GM21528 (cell line): ENCODE measurements around the gene EFEMP2.

ENCODE experiments used
- ATAC-seq: cut with Tn5 transposase; IDR thresholded peaks from one replicate; pipeline ENCODE4 v1.9.1; 2021; ENCODE audit warnings: mild to moderate bottlenecking, moderate library complexity; ENCODE audit not compliant: unreplicated experiment, low FRiP score

Gene EFEMP2

GRCh38 chr11:65867284-65868071 is 5.1 kb downstream of the EFEMP2 start:
- ATAC-seq = no peak

DNA sequence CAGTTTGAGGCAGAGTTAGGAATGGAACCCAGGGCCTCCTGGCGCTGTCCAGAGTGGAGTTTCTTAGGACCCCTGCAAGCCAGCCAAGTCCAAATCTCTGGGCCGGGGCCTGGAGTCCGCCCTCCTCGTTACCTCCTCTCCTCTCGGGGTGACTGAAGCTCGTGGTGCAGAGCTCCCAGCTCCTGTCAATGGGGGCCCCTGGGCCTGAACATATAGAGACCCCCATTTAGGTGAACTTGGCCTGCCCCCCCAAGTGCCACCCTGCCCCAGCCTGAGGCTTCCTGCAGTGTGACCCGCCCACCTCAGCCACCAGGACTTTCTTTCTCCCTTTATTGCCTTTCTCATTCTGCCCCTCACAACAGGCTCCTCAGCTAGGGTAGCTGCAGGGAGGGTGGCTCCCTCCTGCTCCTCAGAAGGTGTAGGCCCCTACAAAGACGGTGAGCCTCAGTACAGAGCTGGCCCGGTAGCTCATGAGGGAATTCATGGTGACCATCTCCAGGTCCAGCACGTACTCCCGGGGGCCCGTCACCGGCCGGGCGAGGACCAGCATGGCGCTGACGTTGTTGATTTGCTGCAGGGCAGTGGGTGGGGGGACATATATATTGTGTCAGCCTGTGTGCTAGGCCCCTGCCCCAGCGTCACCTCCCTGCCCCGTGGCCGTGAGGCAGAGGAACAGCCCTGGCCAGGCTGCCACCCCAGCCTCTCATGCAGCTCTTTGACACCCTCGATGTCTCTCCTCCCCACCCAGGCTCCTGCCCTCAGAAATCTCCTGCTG is 5.9 kb downstream of the EFEMP2 start:
- ATAC-seq = no peak

- ATAC-seq = no peak
Observed at GRCh38 chr11:65865550-65866172, 6.9 kb downstream of the EFEMP2 start.

- ATAC-seq = no peak
Observed at GRCh38 chr11:65864706-65865471, 7.7 kb downstream of the EFEMP2 start.

- no peak for ATAC-seq
Observed at GRCh38 chr11:65863889-65864705, 8.5 kb downstream of the EFEMP2 start.

DNA sequence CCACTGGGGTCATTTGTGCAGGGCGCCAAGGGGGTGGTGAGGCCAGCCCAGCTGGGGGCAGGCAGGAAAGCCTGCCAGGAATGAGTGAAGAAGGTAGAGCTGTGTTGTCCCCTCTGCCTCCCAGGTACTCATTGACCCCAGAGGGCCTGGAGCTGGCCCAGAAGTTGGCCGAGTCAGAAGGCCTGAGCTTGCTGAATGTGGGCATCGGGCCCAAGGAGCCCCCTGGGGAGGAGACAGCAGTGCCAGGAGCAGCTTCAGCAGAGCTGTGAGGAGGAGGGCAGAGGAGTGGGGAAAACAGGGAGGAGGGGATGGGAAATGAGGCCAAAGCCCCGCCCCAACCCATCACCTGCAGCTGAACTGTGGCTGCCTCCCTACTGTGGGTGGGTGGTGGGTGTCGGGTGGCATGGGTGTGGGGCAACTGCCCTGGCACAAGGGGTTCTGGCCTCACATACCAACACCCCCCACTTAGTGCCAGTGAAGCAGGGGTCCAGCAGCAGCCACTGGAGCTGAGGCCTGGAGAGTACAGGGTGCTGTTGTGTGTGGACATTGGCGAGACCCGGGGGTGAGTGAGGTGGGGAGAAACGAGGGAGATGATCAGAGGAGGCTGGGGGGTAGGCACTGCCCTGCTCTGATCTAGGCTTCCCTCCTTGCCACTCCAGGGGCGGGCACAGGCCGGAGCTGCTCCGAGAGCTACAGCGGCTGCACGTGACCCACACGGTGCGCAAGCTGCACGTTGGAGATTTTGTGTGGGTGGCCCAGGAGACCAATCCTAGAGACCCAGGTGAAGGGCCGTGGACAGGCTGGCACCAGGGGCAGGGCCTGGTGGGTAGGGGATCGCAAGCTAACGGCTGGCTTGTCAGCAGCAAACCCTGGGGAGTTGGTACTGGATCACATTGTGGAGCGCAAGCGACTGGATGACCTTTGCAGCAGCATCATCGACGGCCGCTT is 9.4 kb downstream of the EFEMP2 start:
- ATAC-seq = no peak

DNA sequence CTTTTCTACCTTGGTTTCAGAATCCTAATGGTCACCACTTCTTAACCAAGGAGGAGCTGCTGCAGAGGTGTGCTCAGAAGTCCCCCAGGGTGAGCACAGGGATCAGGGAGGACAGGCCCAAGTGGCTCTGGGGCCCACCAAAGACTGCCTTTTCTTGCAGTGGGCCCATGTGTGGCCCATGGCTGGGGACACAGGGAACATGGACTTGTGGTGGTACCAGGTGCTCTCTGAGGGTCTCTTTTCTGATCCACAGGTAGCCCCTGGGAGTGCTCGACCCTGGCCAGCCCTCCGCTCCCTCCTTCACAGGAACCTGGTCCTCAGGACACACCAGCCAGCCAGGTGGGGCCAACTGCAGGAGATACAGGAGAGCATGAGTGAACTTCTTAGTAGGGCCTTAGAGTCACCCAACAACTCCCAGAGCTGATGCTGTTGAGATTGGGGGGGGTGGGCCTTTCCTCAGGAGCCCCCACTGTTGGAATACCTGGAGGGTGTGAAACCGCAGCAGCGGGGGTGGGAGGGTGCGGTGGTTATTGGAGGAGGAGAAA is 10.3 kb downstream of the EFEMP2 start:
- ATAC-seq = no peak

DNA sequence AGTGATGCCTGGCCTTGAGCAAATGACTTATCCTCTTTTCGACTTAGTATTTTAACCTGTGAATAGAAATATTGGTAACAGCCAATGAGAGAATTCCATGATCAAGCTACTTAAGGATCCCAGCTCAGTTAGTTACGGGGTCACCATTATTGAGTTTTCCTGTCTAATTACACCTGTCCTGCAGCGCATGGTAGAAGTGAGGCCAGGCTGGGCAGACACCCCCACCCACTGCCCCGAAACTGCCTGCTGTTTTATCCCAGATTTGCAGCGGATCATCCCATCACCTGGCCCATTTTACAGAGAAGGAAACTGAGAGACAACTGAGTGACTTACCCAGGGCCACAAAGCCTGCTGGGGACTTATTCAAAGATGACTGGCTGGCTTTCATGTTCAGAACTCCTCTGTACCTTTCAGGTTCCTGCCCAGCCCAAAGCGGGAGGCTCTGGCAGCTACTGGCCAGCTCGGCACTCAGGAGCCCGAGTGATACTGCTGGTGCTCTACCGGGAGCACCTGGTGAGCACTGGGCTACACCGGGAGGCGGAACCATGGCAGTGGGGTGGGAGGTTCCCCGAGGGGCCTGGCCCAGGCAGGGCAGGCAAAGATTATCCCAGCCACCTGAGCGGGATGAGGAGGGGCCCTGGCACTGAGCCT is 10.9 kb downstream of the EFEMP2 start:
- no peak for ATAC-seq

GRCh38 chr11:65861165-65861505 is 11.5 kb downstream of the EFEMP2 start:
- ATAC-seq = no peak

DNA sequence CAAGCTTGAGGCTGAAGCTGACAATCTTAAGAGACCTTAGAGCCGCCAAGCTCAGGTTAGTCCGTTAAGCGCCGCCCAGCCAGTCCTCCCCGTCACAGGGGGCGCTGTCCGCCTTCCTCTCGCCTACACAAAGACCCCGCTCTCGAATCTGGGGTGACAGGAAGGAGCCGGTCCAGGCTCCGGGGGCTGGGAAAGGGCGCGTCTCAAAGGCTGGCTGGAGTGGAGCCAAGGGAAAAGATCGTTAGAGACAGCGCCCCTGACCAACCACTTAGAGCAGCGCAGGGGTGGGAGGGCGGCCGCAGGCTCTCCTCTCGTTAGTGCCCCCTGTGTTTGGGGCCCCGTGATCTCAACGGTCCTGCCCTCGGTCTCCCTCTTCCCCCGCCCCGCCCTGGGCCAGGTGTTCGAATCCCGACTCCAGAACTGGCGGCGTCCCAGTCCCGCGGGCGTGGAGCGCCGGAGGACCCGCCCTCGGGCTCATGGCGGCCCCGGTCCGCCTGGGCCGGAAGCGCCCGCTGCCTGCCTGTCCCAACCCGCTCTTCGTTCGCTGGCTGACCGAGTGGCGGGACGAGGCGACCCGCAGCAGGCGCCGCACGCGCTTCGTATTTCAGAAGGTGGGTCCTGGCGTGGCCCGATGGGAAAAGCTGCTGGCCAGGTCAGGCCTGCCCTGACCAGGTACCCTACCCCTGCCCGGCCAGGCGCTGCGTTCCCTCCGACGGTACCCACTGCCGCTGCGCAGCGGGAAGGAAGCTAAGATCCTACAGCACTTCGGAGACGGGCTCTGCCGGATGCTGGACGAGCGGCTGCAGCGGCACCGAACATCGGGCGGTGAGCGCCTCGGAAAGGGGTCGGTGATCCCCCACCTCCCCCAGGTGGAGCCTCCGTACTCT is 12.1 kb downstream of the EFEMP2 start, which contains the start of gene MUS81:
Gene MUS81, plus strand, starts transcription at position 156 of the 887 bp plus-strand sequence. Its CDS starts 321 bp downstream, at position 477.
- ATAC-seq = no peak

DNA sequence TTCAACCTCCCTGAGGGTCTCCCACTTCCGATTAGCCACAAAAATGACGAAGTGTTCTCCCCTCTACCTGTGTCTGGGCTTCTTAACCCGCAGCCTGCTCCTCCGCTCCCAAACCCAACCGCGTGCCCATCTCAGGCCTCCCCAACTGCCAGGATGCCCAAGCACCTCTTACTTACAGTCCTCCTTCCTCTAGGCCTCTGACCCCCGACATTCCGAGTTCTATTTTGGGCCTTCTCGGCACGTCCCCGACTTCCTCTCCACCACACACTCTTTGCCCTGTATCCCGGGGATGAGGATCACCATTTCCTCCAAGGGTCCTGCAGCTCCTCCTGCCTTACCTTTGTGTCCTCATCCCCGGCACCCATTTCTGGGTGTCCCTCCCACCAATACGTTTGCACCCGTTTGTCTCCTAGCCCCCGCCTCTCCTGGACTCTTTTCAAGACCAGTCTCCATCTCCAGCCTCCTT is 12.8 kb downstream of the EFEMP2 start:
- ATAC-seq = no peak

GRCh38 chr11:65859095-65859811 is 13.3 kb downstream of the EFEMP2 start:
- peak; percentile 51 for ATAC-seq

- ATAC-seq = no peak
Observed at GRCh38 chr11:65858681-65859087, 13.9 kb downstream of the EFEMP2 start.

DNA sequence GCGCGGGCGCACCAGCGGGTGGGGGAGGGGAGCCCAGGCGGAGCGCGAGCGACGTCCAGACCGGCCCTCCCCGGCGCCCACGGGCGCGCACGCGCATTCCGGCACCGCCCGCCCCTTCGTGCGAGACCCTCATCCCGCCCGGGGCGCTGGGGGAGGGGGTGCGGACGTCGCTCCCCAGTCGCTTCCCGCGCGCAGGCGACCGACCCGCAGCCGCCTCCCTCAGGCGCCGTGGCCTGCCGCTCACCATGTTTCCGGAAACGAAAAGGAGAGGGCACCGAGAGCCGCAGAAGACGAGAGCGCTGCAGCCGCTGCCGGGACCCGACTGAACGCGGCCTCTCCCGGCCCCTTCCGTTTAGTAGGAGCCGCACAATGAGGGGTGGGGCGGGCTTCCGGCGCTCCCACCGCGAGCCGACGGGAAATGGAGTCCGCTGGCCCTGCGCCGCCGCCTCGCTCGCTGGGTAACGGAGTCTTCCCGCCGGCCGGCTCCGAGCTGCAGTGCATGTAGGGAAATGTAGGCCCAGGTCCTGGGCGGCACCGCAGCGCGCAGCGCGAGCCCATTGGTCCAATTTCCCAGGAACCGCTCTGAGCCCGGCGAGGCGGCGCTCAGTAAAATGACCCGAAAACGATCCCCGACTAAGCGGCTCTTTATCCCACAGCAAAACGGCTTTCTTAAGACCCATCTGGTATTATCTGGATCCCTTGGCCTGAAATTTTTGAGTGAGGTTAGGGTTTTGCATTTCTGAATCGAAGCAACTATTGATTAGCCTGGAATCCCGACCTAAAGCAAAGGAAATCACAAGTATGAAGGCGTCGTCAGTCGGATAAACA is 14.5 kb downstream of the EFEMP2 start, which contains the start of gene CFL1:
Gene CFL1, minus strand, starts transcription at position 328 of the 828 bp plus-strand sequence. Its CDS starts 81 bp downstream, at position 247.
- peak; percentile 46 for ATAC-seq

- peak; percentile 3 for ATAC-seq
Observed at GRCh38 chr11:65857500-65857852, 15.1 kb downstream of the EFEMP2 start.
